Measurements from ENCODE around the gene NCKAP5. TPM values are rescaled to one million over a fixed set of nuclear protein-coding genes. Genes with fewer than 3 reads are reported as not detected.

Gene NCKAP5
- total RNA-seq, 1 donor from 2014 or later = 2.7 TPM

DNA sequence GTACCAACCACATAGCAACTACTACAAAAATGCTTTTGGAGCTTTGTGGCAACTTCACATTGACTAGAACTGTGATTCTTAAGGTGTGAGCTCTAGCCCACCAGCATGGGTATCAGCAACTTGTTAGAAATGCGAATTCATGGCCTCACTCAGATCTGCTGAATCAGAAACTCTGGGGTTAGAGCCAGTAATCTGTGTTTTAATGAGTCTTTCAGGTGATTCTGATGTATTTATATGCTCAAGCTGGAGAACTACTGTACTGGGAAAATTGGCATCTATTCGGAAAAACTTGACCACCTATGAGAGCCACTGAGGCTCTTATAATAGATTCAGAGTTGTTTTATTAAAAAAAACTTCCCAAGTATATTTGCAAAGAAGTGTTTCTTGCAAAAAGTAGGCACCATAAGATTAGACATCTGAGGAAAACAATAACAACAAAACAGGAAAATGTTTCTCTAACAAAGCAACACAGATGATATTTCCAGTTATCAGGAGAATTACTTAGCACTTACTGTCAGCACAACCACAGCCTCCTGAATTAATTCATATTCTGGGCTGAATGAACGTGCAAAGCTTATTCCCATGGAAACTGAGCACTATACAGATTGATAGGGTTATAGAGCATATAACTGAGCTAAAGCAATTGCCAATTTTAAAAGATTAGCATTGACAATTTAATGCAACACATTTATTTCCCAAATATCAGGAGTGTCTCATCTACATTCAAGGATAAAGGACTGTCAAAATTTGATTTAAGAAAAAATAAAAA, 71.6 kb downstream of the NCKAP5 start:
- H3K9me3 ChIP-seq (ENCODE audit: insufficient read depth, low read depth, low read length) = no peaks in the 10 kb centered on the region
- no peaks in the 10 kb centered on the region for H3K36me3 ChIP-seq (ENCODE audit: insufficient read depth, low read length)
- no peak overlapping the region for H3K4me3 ChIP-seq (ENCODE audit: insufficient read depth, low read depth, low read length)
- Mint-ChIP-seq H3K9me3 (ENCODE audit: unreplicated experiment) (no peaks in the 10 kb centered on the region), H3K27me3 (ENCODE audit: low read depth, unreplicated experiment) (no peaks in the 10 kb centered on the region), H3K4me3 (ENCODE audit: unreplicated experiment) (no peak overlapping the region), H3K4me1 (ENCODE audit: low read depth, unreplicated experiment) (no peaks in the 10 kb centered on the region), H3K27ac (ENCODE audit: unreplicated experiment) (no peak overlapping the region), H3K36me3 (ENCODE audit: low read depth, unreplicated experiment) (no peaks in the 10 kb centered on the region)
- no peak for DNase-seq (ENCODE audit: low read depth)
- H3K4me1 ChIP-seq (ENCODE audit: insufficient read depth, low read length) = no peaks in the 10 kb centered on the region
- no peaks in the 10 kb centered on the region for H3K27me3 ChIP-seq (ENCODE audit: insufficient read depth, low read length)
- H4K20me1 ChIP-seq (ENCODE audit: insufficient read depth, low read length) = no peaks in the 10 kb centered on the region
- H3K27ac ChIP-seq (ENCODE audit: low read depth, low read length) = no peak overlapping the region
- no peak overlapping the region for H2AFZ ChIP-seq (ENCODE audit: low read depth, low read length)
- FAIRE-seq = no peak
- no peak overlapping the region for H3K9ac ChIP-seq (ENCODE audit: low read length)
- H3K4me2 ChIP-seq (ENCODE audit: low read length) = no peak overlapping the region
- no peaks in the 10 kb centered on the region for H3K79me2 ChIP-seq (ENCODE audit: insufficient read depth, low read length)
- TF ChIP-seq, protein P1, sequence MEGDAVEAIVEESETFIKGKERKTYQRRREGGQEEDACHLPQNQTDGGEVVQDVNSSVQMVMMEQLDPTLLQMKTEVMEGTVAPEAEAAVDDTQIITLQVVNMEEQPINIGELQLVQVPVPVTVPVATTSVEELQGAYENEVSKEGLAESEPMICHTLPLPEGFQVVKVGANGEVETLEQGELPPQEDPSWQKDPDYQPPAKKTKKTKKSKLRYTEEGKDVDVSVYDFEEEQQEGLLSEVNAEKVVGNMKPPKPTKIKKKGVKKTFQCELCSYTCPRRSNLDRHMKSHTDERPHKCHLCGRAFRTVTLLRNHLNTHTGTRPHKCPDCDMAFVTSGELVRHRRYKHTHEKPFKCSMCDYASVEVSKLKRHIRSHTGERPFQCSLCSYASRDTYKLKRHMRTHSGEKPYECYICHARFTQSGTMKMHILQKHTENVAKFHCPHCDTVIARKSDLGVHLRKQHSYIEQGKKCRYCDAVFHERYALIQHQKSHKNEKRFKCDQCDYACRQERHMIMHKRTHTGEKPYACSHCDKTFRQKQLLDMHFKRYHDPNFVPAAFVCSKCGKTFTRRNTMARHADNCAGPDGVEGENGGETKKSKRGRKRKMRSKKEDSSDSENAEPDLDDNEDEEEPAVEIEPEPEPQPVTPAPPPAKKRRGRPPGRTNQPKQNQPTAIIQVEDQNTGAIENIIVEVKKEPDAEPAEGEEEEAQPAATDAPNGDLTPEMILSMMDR (IDR thresholded peaks at IDR 0.05; ENCODE audit: insufficient read depth, low read depth, low read length) = no peak
- no peak for TF ChIP-seq EZH2 (IDR thresholded peaks at IDR 0.05; ENCODE audit: insufficient read depth, low read length)

GRCh38 chr2:133495226-133495625, 73.0 kb downstream of the NCKAP5 start:
- FAIRE-seq = no peak

More at GRCh38 chr2:133495226-133495625, 73.0 kb downstream of the NCKAP5 start:
- no peaks in the 10 kb centered on the region for H3K9me3 ChIP-seq (ENCODE audit: insufficient read depth, low read depth, low read length)
- no peak overlapping the region for H2AFZ ChIP-seq (ENCODE audit: low read depth, low read length)
- H3K4me3 ChIP-seq (ENCODE audit: insufficient read depth, low read depth, low read length) = no peak overlapping the region
- H4K20me1 ChIP-seq (ENCODE audit: insufficient read depth, low read length) = no peaks in the 10 kb centered on the region
- Mint-ChIP-seq H3K4me3 (ENCODE audit: unreplicated experiment) (no peak overlapping the region), H3K9me3 (ENCODE audit: unreplicated experiment) (no peaks in the 10 kb centered on the region), H3K4me1 (ENCODE audit: low read depth, unreplicated experiment) (no peaks in the 10 kb centered on the region), H3K27ac (ENCODE audit: unreplicated experiment) (no peak overlapping the region), H3K27me3 (ENCODE audit: low read depth, unreplicated experiment) (no peaks in the 10 kb centered on the region), H3K36me3 (ENCODE audit: low read depth, unreplicated experiment) (no peaks in the 10 kb centered on the region)
- no peaks in the 10 kb centered on the region for H3K27me3 ChIP-seq (ENCODE audit: insufficient read depth, low read length)
- no peak overlapping the region for H3K27ac ChIP-seq (ENCODE audit: low read depth, low read length)
- H3K36me3 ChIP-seq (ENCODE audit: insufficient read depth, low read length) = no peaks in the 10 kb centered on the region
- no peak overlapping the region for H3K4me2 ChIP-seq (ENCODE audit: low read length)
- H3K4me1 ChIP-seq (ENCODE audit: insufficient read depth, low read length) = no peaks in the 10 kb centered on the region
- TF ChIP-seq, protein P1 (IDR thresholded peaks at IDR 0.05; ENCODE audit: insufficient read depth, low read depth, low read length) = no peak
- TF ChIP-seq EZH2 (IDR thresholded peaks at IDR 0.05; ENCODE audit: insufficient read depth, low read length) = no peak
- no peaks in the 10 kb centered on the region for H3K79me2 ChIP-seq (ENCODE audit: insufficient read depth, low read length)
- no peak for DNase-seq (ENCODE audit: low read depth)
- H3K9ac ChIP-seq (ENCODE audit: low read length) = no peak overlapping the region
